ENCODE data around the gene TMEM51. TPM values are rescaled to one million over a fixed set of nuclear protein-coding genes. Genes with fewer than 3 reads are reported as not detected.

The TMEM51 gene
- polyA plus RNA-seq, 1 donor from 2014 or later: 1.7 TPM

DNA sequence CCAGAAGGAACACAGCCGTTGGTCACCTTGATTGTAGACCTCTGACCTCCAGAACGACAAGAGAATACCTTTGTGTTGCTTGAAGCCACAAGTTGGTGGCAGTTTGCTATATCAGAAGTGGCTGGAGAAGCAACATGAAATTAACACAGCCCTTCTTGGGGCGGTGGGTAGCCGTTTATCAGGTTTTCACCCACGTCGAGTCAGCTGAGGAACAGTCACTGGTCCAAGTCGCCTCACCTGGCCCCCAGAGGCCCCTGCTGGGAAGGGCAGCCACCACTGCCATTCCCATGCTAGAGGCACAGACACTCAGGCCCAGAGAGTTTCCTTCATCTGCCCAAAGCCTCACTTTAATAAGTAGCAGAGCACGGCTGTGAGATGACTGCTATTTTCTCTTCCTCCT lies 37.7 kb downstream of the TMEM51 start:
- Histone ChIP-seq H3K4me2 (ENCODE audit: low read length) (no peak overlapping the region), H3K4me3 (ENCODE audit: low read length) (no peak overlapping the region), H3K27me3 (ENCODE audit: insufficient read depth, low read depth, low read length) (no peaks in the 10 kb centered on the region), H4K20me1 (ENCODE audit: insufficient read depth) (no peaks in the 10 kb centered on the region), H3K9me2 (ENCODE audit: insufficient read depth, low read length) (no peaks in the 10 kb centered on the region), H3K79me2 (replicated peaks; ENCODE audit: insufficient read depth, low read length) (no peaks in the 10 kb centered on the region), H3K36me3 (ENCODE audit: insufficient read depth, low read length) (no peaks in the 10 kb centered on the region), H3F3A (ENCODE audit: insufficient read depth, low read length, poor library complexity, severe bottlenecking) (no peaks in the 10 kb centered on the region), H2AFZ (ENCODE audit: low read depth, low read length) (no peak overlapping the region), H3K9ac (ENCODE audit: low read length) (no peak overlapping the region), H3K27ac (ENCODE audit: low read length) (no peak overlapping the region), H3K9me3 (ENCODE audit: low read length) (no peaks in the 10 kb centered on the region)
- TF ChIP-seq MXI1 (conservative IDR thresholded peaks at IDR 0.05; ENCODE audit: poor library complexity, severe bottlenecking) (no peak), SMC3 (conservative IDR thresholded peaks at IDR 0.05; ENCODE audit: poor library complexity) (no peak), EZH2 (IDR thresholded peaks at IDR 0.05; ENCODE audit: borderline replicate concordance, insufficient read depth, low read length, poor library complexity, severe bottlenecking) (no peak)

DNA sequence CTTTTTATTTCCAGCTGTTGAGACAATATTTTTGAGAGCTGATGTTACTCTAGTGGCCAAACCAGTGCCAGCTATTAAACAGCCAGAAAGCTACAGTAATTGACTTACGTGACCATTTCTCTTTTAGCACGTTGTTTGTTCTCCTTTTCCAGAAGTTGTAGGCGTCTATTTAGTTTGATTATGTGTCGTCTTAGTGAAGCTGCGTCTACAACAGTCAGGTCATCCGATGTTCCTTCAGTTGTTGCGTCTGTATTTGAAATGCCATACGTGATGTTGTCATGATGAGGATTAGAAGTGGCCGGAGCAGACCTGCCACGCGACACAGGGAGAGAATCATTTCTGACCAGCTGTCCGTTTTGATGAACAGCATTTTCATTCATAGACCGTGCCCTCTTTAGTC lies 38.2 kb downstream of the TMEM51 start:
- Histone ChIP-seq H3K4me3 (ENCODE audit: low read length) (no peak overlapping the region), H3K4me2 (ENCODE audit: low read length) (no peak overlapping the region), H3K9me2 (ENCODE audit: insufficient read depth, low read length) (no peaks in the 10 kb centered on the region), H2AFZ (ENCODE audit: low read depth, low read length) (no peak overlapping the region), H3K9ac (ENCODE audit: low read length) (no peak overlapping the region), H3K27me3 (ENCODE audit: insufficient read depth, low read depth, low read length) (no peaks in the 10 kb centered on the region), H3K27ac (ENCODE audit: low read length) (no peak overlapping the region), H3K9me3 (ENCODE audit: low read length) (no peaks in the 10 kb centered on the region), H3K79me2 (replicated peaks; ENCODE audit: insufficient read depth, low read length) (no peaks in the 10 kb centered on the region), H3K36me3 (ENCODE audit: insufficient read depth, low read length) (no peaks in the 10 kb centered on the region), H4K20me1 (ENCODE audit: insufficient read depth) (no peaks in the 10 kb centered on the region), H3F3A (ENCODE audit: insufficient read depth, low read length, poor library complexity, severe bottlenecking) (no peaks in the 10 kb centered on the region)
- TF ChIP-seq SMC3 (conservative IDR thresholded peaks at IDR 0.05; ENCODE audit: poor library complexity) (no peak), MXI1 (conservative IDR thresholded peaks at IDR 0.05; ENCODE audit: poor library complexity, severe bottlenecking) (no peak), TAF1 (IDR thresholded peaks at IDR 0.05; ENCODE audit: low read depth) (no peak), RAD21 (conservative IDR thresholded peaks at IDR 0.05) (no peak), EP300 (conservative IDR thresholded peaks at IDR 0.05; ENCODE audit: poor library complexity, severe bottlenecking) (no peak), POLR2AphosphoS5 (IDR thresholded peaks at IDR 0.05) (no peak), EZH2 (IDR thresholded peaks at IDR 0.05; ENCODE audit: borderline replicate concordance, insufficient read depth, low read length, poor library complexity, severe bottlenecking) (no peak)
- TF ChIP-seq, protein P1, sequence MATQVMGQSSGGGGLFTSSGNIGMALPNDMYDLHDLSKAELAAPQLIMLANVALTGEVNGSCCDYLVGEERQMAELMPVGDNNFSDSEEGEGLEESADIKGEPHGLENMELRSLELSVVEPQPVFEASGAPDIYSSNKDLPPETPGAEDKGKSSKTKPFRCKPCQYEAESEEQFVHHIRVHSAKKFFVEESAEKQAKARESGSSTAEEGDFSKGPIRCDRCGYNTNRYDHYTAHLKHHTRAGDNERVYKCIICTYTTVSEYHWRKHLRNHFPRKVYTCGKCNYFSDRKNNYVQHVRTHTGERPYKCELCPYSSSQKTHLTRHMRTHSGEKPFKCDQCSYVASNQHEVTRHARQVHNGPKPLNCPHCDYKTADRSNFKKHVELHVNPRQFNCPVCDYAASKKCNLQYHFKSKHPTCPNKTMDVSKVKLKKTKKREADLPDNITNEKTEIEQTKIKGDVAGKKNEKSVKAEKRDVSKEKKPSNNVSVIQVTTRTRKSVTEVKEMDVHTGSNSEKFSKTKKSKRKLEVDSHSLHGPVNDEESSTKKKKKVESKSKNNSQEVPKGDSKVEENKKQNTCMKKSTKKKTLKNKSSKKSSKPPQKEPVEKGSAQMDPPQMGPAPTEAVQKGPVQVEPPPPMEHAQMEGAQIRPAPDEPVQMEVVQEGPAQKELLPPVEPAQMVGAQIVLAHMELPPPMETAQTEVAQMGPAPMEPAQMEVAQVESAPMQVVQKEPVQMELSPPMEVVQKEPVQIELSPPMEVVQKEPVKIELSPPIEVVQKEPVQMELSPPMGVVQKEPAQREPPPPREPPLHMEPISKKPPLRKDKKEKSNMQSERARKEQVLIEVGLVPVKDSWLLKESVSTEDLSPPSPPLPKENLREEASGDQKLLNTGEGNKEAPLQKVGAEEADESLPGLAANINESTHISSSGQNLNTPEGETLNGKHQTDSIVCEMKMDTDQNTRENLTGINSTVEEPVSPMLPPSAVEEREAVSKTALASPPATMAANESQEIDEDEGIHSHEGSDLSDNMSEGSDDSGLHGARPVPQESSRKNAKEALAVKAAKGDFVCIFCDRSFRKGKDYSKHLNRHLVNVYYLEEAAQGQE (IDR thresholded peaks at IDR 0.05; ENCODE audit: borderline replicate concordance): no peak
- TF ChIP-seq, protein P2, sequence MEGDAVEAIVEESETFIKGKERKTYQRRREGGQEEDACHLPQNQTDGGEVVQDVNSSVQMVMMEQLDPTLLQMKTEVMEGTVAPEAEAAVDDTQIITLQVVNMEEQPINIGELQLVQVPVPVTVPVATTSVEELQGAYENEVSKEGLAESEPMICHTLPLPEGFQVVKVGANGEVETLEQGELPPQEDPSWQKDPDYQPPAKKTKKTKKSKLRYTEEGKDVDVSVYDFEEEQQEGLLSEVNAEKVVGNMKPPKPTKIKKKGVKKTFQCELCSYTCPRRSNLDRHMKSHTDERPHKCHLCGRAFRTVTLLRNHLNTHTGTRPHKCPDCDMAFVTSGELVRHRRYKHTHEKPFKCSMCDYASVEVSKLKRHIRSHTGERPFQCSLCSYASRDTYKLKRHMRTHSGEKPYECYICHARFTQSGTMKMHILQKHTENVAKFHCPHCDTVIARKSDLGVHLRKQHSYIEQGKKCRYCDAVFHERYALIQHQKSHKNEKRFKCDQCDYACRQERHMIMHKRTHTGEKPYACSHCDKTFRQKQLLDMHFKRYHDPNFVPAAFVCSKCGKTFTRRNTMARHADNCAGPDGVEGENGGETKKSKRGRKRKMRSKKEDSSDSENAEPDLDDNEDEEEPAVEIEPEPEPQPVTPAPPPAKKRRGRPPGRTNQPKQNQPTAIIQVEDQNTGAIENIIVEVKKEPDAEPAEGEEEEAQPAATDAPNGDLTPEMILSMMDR (IDR thresholded peaks at IDR 0.05; ENCODE audit: poor library complexity, severe bottlenecking): no peak
